Left renal pelvis (tissue), 4 donors: Measurements from ENCODE around the gene PTPN22. TPM values are rescaled to one million over a fixed set of nuclear protein-coding genes. Genes with fewer than 3 reads are reported as not detected.

Source experiments
- DNase-seq, 4 donors: peaks; one replicate each; pipeline ENCODE4 v3.0.0-alpha.2; 2013; ENCODE audit warnings: low read depth in 4 of 4, low spot score in 3 of 4
- polyA plus RNA-seq, 4 donors: library from polyadenylated mRNA; unstranded; fragments of 120-200 nt; gene quantifications; one replicate each; pipeline ENCODE4 v1.2.1, GENCODE V29; 2013; ENCODE audit not compliant: insufficient read length in 4 of 4

The PTPN22 gene
- polyA plus RNA-seq, 4 donors, result 0.22 to 0.75 (median 0.40) TPM

DNA sequence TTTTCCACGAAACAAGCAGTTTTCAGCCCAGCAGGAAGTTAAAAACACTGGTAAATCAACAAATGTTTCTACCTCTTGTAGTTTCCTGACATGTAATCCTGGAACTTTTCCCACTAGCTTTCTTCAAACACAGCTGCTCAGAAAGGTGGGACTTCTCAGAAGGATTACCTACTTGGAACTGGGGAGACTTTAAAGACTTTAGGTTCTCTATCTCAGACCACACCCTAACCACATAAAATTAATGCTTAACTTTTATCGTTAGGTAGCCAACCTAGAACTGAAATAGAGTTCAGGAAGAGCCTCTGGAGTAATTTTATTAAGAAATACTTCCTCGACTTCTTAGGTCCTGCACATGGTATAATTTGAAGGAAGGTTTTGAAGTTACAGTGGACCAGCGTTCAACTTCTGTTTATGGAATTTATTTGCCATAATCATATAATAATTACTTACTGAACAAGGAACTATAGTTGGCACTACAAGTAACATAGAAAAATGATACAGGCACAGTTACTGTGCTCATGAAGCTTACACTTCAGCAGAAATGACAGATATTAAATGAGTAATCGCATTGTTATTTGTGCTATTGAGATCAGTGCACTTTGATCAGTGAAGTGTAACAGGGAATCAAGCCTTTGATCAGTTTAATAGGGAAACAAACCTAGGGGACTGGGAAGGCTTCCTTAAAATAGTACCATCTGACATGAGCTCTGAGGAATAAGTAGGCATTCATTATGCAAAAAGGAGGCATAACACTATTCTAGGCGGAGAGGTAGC lies 16.1 kb upstream of the PTPN22 start, which contains the start of gene BCL2L15:
Gene BCL2L15 (minus strand): TSS at position 180 of the 774 bp plus-strand sequence. CDS start 206 bp downstream, outside the sequence.
- DNase-seq, result no peak

DNA sequence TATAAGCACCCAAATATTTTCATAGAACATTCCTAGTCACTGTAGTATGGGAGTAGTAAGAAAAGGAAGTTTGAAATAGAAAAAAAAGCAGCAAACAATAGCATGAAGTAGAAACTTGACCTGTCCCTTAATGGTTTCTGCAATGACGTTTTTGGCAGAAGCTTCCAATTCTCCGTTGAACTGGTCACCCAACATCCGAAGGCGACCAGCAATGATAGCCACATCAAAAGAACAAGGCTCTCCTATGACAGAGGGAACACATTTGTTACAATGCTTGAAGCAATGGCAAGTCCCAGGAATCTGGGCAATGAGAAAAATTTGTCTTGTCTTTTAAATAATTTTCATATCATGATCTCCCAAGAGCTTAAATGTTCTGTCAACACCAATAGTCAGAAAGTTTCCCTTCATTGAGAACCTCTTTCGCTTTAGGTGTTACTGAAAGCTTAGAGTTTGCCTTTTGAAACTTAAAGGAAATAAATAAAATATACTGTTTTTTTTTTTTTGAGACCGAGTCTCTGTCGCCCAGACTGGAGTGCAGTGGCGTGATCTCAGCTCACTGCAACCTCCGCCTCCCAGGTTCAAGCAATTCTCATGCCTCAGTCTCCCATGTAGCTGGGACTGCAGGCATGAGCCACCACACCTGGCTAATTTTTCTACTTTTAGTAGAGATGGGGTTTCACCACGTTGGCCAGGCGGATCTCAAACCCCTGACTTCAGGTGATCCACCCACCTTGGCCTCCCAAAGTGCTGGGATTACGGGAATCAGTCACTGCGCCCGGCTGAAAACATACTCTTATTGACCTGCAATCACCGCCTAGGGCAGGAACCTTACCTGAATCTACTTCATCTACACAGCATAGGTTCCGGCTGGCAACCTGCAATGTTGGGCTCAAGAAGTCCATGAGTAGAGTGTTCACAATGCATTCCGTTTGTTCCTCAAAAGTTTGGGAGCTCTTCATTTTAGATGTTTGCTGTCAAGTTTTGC lies 15.2 kb upstream of the PTPN22 start:
- DNase-seq, result no peak

DNA sequence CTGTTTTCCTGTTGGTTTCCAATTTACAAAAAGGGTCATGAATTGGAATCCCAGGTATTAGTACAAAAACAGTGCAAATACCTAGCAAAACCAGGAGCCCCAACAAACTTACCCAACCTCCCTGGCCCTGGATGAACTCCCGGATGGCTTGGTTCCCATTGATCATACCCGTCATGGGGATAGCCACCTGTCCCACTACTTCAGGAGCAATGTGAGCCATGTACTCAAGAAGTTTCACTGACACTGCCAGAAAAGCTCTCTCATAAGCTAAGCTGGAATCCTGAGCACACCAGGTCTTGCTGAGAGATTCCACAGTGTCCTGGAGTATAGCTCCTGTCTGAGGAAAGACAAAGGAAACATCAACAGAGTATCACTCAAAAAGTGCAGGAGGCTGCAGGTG lies 10.1 kb upstream of the PTPN22 start:
- no peak for DNase-seq

DNA sequence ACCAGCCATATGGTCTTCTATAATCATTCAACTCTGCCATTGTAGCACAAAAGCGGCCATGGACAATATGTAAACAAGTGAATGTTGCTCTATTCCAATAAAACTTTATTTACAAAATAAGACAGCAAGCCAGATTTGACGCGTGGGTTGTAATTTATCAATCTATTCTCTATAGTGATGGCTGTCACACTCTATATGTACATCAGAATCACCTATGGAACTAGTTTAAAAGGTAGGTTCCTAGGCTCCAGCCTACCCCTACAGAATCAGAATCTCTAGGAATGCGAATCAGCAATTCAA lies 8.2 kb upstream of the PTPN22 start:
- no peak for DNase-seq

DNA sequence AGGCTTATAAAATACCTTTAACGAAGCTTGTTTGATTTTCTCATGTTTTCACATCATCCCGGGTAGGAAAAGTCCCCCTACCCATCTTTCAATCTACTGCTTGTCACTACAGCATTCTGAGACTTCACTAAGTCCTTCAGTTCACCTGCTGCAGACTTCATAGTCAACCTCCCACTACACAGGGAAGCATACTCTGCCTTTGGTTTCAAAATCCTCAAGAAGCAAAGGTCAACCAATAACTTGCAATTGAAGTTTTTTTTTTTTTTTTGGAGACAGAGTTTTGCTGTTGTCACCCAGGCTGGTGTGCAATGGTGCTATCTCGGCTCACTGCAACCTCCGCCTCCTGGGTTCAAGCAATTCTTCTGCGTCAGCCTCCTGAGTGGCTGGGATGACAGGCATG lies 4.7 kb upstream of the PTPN22 start:
- no peak for DNase-seq

DNA sequence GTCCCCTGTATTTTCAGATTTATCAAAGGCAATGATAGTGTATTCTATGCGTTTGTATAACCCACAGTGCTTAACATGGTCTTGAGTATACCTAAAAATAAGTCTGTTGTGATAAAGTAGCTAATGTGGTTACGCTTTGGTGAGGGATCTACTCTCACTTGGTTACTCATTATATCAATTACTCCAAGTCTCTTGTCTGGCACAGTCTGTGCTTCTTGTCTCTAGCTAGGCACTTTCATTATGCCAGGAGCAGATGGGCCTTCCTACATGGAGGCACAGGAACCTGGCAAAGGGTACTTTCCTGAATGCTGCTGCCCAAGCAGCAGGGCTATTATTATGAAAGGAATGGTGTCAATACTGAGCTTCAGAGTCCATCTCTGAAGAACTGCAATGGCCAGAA lies 4.2 kb upstream of the PTPN22 start:
- DNase-seq, result no peak

DNA sequence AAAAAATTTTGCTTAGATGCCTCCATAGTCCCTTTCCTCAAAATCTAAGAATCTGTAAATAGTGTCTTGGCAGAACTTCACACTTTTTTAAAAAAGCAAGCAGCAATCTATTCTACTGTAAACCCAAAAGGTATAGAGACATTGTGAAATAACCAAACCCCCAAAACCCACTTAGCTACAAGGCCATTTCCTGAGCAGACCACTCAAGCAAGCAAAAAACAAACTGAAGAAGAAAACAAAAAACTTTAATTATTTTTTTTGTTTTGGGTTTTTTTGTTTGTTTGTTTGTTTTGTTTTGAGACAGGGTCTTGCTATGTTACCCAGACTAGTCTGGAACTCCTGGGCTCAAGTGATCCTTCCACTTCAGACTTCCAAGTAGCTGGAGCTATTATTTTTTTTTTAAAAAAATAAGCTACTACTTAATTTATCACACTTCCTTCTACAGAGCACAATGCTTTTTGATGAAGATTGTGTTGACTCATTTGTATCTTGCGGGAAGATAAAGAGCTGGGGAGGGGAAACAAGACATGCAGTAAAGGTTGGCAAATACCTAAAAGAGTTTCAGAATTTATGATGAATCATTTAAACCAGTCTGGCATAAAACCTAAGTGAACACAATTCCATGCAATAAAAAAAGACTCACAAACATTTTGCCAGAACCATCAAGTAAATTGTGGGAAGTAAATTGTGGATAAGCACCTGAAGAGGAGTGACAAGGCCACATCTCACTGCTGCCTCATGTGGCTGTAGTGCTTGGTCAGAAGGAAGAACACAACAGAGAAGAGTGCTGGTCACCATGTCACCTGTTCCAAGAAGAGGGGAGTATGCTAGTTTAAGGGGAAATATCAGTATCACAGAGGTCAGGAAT lies 2.7 kb upstream of the PTPN22 start:
- DNase-seq, result no peak

DNA sequence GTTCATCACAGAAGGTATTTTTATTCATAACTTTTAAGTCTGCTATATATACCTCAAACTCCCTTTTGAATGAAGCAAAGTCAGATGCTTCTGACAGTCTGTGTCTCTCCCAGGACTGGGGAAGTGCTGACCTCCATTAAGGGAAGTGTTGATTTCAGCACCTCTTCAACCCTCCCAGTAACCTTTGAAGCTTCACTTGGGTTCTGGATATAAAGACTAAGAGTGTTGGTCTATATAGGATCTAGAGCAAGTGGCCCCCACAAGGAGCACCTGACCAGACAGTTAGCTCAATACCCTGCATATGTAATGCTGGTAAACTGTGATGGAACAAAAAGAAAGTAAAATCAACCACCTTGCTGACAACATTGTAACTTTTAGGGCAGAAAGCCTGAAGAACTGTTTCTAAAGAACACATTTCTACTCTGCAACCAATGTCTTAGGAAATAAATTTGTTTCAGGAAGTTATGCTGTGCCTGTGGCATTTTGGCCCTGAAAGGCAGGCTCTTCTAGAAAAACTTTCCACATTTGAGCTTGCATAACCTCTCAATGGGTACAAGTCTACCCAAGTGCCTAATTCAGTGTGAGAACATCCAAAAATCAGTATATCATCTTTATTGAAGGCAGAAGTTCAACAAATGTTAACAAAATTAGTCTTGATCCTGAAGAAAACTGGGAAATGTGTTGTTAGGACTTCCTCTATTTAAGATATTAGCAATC lies 865 bp upstream of the PTPN22 start:
- no peak for DNase-seq

DNA sequence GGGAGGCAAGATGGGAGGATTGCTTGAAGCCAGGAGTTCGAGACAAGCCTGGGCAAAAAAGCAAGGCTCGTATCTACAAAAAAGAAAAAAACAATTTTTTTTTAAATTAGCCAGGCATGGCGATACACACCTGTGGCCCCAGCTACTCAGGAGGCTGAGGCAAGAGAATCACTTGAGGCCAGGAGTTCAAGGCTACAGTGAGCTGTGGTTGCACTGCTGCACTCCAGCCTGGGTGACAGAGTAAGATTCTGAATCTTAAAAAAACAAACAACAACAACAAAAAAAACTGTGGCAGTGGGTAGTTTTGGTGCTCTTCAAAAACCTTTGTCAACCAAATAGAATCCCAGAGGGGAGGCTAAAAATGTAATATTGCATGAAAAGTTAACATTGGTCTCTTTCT lies 734 bp downstream of the PTPN22 start:
- DNase-seq, result no peak

DNA sequence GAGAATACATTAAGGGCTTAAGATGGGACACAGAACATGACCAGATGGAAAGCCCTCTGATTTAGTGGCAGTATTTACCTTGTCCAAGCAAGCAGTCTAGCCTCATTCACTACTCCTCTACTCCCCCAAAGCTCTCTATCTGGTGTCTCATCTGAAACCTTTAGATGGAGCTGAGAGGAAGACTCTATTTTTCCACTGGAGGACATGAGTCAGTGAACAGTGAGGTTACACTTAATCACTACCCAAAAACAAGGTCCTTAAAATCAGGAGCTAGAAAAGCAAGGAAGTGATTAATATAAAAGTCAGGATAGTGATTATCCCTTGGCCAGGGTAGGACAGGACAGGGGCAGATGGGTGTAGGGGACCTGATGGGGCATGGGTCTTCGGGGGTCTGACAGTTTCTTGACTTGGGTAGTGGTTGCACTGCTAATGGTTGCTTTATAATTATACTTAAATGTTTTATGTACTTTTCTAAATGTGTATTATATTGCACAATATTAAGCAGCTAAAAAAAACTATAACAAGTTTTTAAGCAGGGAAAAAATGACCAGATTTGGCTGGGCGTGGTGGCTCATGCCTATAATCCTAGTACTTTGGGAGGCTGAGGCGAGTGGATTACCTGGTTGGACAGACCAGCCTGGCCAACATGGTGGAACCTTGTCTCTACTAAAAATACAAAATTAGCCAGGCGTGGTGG lies 3.0 kb downstream of the PTPN22 start:
- DNase-seq, result no peak

DNA sequence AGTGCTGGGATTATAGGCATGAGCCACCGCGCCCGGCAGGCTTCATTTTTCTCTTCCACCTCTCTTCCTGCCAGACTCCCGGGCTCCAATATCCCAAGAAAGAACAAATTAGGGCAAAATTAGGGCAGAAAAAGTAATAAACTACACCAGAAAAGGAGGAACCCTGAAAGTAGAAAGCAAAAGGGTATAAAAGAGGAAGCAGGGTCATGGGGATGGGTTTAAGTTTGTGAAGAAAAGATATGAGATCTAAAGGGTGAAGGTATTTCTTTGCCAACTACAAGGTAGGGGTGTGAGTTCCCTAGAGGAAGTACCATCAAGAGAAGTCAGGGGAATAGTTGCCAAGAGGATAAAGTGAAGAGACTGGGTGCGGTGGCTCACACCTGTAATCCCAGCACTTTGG lies 9.9 kb downstream of the PTPN22 start:
- no peak for DNase-seq

DNA sequence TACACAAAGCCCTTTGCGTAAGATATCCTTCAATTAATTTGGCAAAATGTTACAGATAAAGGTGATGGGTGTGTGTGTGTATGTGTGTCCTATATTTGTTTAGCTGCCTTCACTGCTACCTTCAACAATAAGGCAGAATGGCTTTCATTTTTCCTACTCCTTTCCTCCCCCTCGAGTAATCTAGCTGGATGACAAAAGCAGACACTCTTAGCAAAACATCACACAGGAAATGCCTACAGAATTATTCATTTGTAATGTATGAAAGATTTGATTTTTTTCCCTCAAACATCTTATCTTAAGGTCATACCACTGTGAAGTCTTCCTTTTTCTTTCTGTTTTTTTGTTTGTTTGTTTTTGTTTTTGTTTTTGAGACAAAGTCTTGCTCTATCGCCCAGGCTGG lies 10.6 kb downstream of the PTPN22 start:
- no peak for DNase-seq

DNA sequence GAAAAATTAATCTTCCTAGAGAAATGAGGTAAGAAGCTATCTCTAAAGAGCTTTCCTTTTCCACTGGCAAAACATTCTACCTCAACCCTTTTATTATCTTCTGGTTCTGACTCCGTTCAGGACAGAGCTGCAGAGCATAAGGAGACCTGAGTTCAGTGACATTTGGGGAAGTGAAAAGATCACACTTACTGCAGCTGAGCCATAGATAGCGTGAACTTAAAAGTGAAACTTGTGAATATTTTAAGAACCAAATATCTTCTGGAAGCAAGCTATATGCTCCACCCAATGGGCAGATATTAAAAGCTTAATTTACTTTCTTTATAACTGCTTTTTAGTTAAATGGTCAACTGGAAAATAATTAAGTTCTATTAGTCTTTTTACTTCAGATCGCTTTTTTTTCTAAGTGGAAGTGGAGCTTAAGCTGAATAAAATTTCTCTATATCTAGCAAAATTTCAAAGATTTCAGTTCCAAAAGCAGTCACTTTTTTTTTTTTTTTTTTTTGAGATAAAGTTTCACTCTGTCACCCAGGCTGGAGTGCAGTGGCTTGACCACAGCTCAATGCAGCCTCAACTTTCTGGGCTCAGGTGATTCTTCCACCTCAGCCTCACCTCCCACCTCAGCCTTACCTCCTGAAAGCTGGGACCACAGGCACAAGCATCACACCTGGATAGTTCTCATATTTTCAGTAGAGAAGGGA lies 11.9 kb downstream of the PTPN22 start:
- DNase-seq, result no peak

DNA sequence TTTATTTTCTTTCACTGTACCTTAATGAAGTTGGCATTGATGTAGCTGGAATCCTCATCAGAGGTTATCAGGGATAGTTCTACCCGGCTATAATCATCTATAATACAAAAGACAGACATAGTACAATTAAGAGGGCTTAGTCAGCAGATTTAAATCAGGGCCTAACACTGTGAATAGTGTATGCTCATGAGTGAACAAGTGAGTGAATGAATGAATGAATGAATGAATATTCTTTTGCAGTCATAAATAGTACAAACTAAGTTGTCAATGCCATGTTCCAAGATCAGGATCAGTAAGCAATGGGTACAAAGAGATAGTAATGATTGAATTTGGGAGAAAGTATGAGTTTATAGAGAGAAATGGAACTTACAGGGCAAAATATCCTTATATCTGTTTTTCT lies 12.5 kb downstream of the PTPN22 start:
- no peak for DNase-seq

DNA sequence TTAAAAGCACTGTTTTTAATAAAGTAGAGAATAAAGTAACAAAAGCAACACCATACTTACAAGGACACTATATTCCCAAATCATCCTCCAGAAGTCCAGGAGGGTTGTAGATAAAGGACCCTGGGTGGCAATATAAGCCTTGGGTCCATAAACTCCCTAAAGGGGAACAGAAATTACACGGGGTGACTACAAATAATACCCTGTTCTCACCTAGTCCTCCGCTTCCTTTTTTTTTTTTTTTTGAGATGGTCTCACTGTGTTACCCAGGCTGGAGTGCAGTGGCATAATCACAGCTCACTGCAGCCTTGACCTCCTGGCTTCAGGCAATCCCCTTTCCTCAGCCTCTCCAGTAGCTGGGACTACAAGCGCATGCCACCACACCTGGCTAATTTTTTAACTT lies 13.1 kb downstream of the PTPN22 start:
- no peak for DNase-seq

DNA sequence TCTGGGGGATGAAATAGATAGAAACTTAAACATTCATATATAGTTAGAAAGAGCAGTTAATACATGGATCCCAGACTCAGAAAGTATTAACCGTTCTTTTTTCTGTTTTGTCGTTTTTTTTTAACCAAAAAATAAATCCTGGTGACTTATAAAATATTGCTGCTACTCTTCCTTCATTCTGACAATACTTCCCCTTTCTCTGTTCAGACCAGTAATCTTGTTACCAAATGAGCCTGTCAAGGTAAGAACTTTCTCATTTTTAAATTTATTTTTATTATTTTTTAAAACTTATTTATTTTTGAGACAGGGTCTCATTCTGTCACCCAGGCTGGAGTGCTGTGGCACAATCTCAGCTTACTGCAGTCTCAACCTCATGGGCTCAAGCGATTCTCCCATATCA lies 13.7 kb downstream of the PTPN22 start:
- DNase-seq, result no peak

DNA sequence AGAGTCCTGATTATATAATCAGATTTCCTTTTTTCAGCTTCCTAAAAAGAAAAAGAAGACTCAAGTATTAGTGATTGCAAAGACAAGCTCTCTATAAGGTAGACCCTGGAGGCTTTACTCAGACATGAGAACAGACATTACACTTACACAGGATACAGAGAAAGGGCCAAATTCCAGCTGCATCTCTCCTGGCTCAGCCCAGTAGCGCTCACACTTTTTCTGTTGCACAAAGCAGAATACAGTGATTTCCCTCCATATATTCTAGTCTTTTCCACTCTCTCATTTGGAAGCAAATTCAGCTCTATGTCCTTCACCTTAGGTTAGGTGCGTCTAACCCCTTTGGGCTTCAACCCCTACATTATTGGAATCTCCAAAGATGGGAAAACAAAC lies 15.1 kb downstream of the PTPN22 start:
- DNase-seq, result no peak

DNA sequence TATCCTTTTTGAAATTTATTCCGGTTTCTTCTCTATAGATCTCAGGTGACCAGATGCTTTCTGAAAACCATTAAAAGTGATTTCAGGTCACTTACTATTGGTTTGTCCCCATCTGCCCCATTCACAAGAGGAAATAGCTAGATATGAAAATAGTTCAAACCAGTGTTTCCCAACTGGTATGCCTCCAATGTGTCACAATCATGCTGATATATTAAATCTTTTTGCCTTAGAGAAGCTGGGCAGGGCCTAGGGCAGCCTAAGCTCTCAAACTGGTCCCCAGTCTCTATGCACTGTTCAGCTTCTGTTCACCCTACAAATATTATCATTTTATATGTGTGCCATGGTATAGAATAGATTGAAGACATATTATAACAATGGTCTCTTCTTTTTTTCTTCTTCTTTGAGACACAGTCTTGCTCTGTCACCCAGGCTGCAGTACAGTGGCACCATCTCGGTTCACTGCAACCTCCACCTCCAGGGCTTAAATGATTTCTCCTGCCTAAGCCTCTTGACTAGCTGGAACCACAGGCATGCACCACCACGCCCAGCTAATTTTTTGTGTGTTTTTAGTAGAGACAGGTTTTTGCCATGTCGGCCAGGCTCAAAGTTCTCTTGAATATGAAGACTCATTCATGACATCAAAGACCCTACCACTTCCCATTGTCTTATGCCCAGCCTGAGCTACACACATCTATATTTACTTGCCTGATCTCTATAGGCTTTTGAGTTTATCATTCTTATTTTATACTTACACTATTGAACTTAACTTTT lies 15.7 kb downstream of the PTPN22 start:
- no peak for DNase-seq
